Germinal center (tissue), 1 donor: ENCODE measurements around the gene LYSET.
A peak's percentile ranks its signal among the peaks of the same experiment; 100 is the strongest.
"Not testable (repeated sequence)": the region's sequence is repeated elsewhere in the genome, so short reads cannot be mapped to it uniquely, and the experiment has no call there.

Experiments used
- DNase-seq: peaks from one replicate; pipeline ENCODE4 v3.0.0; 2012; ENCODE audit warnings: mixed read lengths, low spot score

LYSET gene

DNA sequence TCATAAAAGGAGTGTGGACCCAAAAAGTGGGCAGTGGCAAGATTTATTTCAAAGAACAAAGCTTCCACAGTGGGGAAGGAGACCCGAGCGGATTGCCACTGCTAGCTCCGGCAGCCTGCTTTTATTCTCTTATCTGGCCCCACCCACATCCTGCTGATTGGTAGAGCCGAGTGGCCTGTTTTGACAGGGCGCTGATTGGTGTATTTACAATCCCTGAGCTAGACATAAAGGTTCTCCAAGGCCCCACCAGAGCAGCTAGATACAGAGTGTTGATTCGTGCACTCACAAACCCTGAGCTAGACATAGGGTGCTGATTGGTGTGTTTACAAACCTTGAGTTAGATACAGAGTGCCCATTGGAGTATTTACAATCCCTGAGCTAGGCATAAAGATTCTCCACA, 15.5 kb upstream of the LYSET start:
- not testable (repeated sequence) for DNase-seq

DNA sequence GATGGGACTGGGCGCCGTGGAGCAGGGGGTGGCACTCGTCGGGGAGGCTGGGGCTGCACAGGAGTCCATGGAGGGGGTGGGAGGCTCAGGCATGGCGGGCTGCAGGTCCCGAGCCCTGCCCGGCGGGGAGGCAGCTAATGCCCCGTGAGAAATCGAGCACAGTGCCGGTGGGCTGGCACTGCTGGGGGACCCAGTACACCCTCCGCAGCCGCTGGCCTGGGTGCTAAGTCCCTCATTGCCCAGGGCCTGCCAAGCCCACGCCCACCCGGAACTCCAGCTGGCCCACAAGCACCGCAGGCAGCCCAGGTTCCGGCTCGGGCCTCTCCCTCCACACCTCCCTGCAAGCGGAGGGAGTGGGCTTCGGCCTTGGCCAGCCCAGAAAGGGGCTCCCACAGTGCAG, 15.0 kb upstream of the LYSET start:
- not testable (repeated sequence) for DNase-seq

GRCh38 chr14:93171376-93171775, 13.7 kb upstream of the LYSET start:
- no peak for DNase-seq

DNA sequence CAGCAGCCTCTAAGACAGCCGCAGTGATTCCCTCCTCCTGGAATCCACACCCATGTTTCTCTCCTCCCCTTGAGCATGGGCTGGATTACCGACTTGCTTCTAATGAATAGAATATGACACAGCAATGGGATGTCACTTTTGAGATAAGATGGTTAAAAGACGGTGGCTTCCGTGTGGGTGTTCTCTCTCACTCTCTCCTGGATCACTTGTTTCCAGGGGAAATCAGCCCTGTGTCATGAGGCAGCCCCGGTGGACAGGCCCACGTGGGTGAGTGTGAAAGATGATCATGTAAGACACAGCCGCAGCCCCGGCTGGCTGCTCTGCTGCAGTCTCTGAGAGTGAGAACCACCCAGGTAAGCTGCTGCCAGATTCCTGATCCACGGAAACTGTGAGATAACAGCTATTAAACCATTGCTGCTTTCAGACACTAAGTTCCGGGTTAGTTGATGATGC, 11.1 kb upstream of the LYSET start:
- no peak for DNase-seq

- DNase-seq = not testable (repeated sequence)
Observed at GRCh38 chr14:93174731-93175130, 10.4 kb upstream of the LYSET start.

DNA sequence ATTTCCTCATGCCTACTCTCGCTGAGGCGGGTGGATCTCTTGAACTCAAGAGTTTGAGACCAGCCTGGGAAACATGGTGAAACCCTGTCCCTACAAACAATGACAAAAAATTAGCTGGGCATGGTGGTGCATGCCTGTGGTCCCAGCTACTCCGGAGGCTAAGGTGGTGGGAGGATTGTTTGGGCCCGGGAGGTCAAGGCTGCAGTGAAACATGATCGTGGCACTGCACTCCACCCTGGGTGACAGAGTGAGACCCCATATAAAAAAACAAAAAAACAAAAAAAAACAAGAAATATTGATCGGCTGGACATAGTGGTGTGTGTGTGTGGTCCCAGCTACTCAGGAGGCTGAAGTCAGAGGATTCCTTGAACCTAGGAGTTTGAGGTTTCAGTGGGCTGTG, 9.6 kb upstream of the LYSET start:
- no peak for DNase-seq

DNA sequence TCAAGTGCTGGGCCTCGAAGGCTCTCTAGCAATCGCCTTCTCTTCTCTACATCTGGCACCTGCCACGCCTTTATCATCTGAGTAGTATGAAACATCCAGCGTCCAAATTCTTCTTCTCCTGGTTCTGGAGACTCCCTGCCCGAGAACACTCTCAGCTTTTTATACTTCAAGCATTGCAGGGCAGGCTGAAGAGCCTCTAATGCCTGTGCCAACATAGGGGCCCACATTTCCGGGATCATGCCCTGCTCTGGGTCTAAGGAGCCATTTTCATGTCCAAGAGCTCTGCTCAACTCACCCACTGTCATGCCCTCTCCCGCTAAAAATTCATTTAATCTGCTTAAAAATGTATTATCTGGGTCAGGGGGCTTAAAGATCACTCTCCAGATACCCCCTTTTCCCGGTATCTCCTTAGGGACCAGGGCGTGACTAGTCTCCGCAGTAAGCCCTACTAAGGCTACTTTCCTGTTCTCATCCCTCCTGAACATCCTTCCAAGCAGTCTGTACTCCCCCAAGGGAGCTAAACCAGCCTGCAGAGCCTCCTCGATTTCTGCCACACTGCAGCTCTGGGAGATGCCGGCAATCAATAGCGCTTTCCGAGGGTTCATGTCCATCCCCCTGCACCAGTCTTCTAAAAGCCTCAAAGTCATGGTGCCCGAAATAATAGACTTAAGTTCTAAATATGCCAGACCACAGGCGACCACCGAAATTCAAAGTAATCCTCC, 1.4 kb upstream of the LYSET start:
- no peak for DNase-seq

GRCh38 chr14:93185349-93185720, 218 bp downstream of the LYSET start:
- peak; percentile 9 for DNase-seq

GRCh38 chr14:93186466-93186865, 1.3 kb downstream of the LYSET start:
- no peak for DNase-seq

DNA sequence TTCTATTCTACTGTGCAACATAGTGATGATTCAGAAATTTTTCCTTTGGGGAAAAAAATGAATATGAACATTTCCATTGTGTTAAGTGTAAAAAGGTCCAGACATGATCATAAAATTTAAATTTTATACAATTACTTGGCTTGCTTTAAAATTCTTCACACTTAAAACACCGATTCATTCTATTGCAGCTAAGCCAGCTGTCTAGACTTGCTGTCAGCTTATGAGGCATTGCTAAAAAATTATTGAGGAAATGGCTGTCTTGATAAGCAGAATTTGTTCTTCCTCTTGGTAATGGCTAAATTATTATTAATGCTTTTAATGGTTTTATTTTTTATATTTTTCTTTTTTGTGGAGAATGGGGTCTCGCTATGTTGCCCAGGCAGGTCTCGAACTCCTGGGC, 1.8 kb downstream of the LYSET start:
- no peak for DNase-seq

- no peak for DNase-seq
Observed at GRCh38 chr14:93195316-93195999, 10.3 kb downstream of the LYSET start.

GRCh38 chr14:93199031-93199430, 13.9 kb downstream of the LYSET start:
- DNase-seq = no peak

DNA sequence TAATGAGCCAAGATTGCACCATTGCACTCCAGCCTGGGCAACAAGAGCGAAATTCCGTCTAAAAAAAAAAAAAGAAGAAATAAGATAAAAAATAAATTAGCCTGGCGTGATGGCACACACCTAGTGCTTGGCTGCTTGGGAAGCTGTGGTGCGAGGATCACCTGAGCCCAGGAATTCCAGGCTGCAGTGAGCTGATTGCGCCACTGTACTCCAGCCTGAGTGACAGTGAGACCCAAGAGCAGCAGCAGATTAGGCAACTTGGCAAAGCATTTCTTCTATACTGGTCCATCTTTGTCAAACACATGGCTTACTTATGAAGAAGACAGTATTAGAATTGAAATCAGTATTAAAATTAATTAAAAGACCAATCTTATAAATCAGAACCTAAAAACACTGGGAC, 15.4 kb downstream of the LYSET start:
- DNase-seq = no peak

DNA sequence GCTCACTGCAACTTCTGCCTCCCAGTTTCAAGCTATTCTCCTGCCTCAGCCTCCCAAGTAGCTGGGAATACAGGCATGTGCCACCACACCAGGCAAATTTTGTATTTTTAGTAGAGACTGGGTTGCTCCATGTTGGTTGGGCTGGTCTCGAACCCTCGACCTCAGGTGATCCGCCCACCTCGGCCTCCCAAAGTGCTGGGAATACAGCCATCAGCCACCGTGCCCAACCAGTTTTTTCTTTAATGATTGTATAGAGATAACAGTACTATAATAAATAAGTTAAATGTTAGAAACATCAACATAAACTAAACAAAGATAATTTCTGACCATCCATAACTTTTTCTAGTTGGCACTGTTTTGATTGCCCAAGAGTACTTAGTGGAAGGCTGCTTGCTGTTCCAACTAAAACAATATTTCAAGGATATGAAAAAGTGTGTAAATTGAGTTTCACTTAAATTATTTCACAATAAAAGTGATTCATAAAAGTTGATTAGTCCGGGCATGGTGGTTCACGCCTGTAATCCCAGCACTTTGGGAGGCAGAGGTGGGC, 16.1 kb downstream of the LYSET start:
- DNase-seq = no peak

DNA sequence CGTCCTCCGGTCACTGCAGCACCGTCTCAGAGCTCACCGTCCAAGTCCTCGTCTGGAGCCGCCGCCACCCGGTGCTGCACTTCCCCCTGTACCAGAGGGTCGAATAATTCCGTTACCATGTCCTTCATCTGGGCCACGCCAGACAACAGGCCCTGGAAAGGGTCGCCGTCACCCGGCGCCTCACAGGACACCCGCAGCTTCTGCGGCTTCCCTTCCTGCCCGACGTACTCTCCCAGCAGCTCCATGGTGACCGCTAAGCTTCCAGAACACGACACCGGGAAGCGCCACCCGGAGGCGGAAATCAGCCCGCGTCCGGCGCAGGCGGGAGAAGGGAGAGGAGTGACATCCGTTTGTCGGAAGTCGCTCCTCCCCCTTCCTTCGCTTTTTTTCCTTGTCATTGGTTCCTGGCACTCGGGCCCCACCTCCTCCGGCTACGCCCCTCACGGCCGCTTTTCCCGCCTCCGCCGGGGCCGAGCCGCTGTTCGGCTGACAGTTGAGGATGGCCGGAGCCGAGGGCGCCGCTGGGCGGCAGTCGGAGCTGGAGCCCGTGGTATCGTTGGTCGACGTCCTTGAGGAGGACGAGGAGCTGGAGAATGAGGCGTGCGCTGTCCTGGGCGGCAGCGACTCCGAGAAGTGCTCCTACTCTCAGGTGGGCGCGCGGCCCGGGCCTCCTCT, 21.8 kb downstream of the LYSET start, which contains the start of the genes GON7 and UBR7:
Gene GON7, minus strand, starts transcription at position 273 of the 675 bp plus-strand sequence. Its CDS starts 28 bp downstream, at position 245.
Gene UBR7, plus strand, starts transcription at position 464 of the 675 bp plus-strand sequence. Its CDS starts 36 bp downstream, at position 500.
- DNase-seq = peak; percentile 93

GRCh38 chr14:93207468-93208308, 22.6 kb downstream of the LYSET start:
- DNase-seq = peak; percentile 44

DNA sequence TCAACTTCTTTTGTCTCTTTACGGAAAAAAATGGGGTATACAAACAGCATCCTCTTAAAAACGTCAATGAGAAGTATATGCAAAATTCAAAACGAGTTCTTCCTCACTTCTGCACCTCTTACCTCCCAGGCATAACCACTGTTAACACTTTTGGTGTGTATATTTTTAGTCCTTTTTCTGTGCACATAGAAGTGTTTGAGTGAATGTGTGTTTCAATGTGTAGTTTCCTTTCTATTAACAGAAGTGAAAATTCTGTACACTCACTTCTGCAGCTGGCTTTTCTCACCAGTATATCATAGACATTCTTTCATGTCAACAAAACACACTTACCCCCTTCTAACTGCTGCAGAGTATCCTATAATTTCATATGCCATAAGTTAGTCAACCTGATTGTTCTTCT, 27.3 kb downstream of the LYSET start:
- peak; percentile 38 for DNase-seq

DNA sequence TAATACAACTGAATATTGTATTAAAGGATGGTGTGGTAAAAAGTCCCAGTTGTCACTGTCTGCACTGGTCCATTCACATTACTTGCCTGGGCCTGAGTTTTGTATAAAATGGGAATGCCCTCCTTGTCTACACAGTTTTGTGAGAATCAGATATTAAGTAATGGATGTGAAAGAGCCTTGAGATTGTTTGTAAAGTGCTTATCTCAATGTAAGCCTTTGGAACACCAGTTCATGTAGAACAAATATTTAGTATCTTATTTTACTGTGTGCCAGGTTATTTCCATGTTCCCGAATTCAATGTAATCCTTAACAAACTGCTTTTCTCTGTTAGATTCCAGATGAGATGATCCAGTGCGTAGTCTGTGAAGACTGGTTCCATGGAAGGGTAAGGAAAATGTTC, 29.5 kb downstream of the LYSET start:
- DNase-seq = no peak

- peak; percentile 46 for DNase-seq
Observed at GRCh38 chr14:93219103-93219726, 34.1 kb downstream of the LYSET start.

- DNase-seq = no peak
Observed at GRCh38 chr14:93220509-93220908, 35.4 kb downstream of the LYSET start.

GRCh38 chr14:93223565-93223964, 38.4 kb downstream of the LYSET start:
- no peak for DNase-seq
